Ishikawa (cell line): Measurements from ENCODE around the gene TPCN2.

Experiments used
- CEBPB ChIP-seq: IDR thresholded peaks from 2 replicates; pipeline ENCODE4 v1.6.1; 2012
- CREB1 ChIP-seq: IDR thresholded peaks from 2 replicates; pipeline ENCODE4 v1.6.1; 2012; ENCODE audit warnings: low read depth
- EGR1 ChIP-seq: IDR thresholded peaks from 2 replicates; pipeline ENCODE4 v1.6.1; 2012
- EP300 ChIP-seq: IDR thresholded peaks from 2 replicates; pipeline ENCODE4 v1.6.1; 2012; ENCODE audit warnings: borderline replicate concordance
- FOXM1 ChIP-seq: IDR thresholded peaks from 2 replicates; pipeline ENCODE4 v1.6.1; 2012; ENCODE audit warnings: low read depth, borderline replicate concordance
- MAX ChIP-seq: IDR thresholded peaks from 2 replicates; pipeline ENCODE4 v1.6.1; 2012
- NFIC ChIP-seq: IDR thresholded peaks from 2 replicates; pipeline ENCODE4 v1.6.1; 2012
- RAD21 ChIP-seq: IDR thresholded peaks from 2 replicates; pipeline ENCODE4 v1.6.1; 2012; ENCODE audit warnings: low read depth
- REST ChIP-seq: IDR thresholded peaks from 2 replicates; pipeline ENCODE4 v1.6.1; 2012; ENCODE audit warnings: low read depth, mild to moderate bottlenecking
- TAF1 ChIP-seq: IDR thresholded peaks from 2 replicates; pipeline ENCODE4 v1.6.1; 2012; ENCODE audit warnings: low read depth, mild to moderate bottlenecking
- TCF12 ChIP-seq: IDR thresholded peaks from 2 replicates; pipeline ENCODE4 v1.6.1; 2012; ENCODE audit warnings: low read depth
- TEAD4 ChIP-seq: IDR thresholded peaks from 2 replicates; pipeline ENCODE4 v1.6.1; 2012
- USF1 ChIP-seq: IDR thresholded peaks from 2 replicates; pipeline ENCODE4 v1.6.1; 2012
- YY1 ChIP-seq: IDR thresholded peaks from 2 replicates; pipeline ENCODE4 v1.6.1; 2012; ENCODE audit warnings: low read depth
- ZBTB7A ChIP-seq: IDR thresholded peaks from 2 replicates; pipeline ENCODE4 v1.6.1; 2012; ENCODE audit warnings: low read depth

TPCN2 gene

DNA sequence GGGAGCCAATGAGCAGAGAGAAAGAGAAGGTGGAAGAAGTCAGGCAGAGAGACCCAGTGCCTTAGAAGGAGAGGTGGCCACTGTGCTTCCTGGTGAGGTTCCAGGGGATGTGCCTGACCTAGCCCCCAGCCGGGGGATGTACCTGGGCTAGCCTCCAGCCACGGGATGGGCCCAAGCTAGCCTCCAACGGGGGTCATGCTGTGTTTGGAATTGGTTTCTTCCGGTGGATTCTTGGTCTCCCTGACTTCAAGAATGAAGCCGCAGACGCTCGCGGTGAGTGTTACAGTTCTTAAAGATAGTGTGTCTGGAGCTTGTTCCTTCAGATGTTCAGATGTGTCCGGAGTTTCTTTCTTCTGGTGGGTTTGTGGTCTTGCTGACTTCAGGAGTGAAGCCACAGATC, 100.1 kb downstream of the TPCN2 start:
- TF ChIP-seq YY1 (no peak), TAF1 (no peak), FOXM1 (no peak), RAD21 (no peak), CEBPB (no peak), ZBTB7A (no peak), USF1 (no peak), MAX (no peak), CREB1 (no peak), TEAD4 (no peak), EGR1 (no peak), TCF12 (no peak)

DNA sequence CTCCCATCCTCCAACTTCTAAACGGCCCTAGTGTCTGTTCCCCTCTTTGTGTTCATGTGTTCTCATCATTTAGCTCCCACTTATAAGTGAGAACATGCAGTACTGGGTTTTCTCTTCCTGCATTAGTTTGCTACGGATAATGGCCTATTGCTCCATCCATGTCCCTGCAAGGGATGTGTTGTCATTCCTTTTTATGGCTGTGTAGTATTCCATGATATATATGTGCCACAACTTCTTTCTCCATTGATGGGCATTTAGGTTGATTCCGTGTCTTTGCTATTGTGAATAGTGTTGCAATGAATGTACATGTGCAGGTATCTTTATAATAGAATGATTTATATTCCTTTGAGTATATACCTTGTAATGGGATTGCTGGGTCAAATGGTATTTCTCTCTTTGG, 101.4 kb downstream of the TPCN2 start:
- TF ChIP-seq TAF1 (no peak), ZBTB7A (no peak), REST (no peak), USF1 (no peak), EGR1 (no peak), MAX (no peak), RAD21 (no peak)

GRCh38 chr11:69151836-69152235, 103.1 kb downstream of the TPCN2 start:
- no peak for TF ChIP-seq MAX
- TF ChIP-seq CREB1 = no peak
- no peak for TF ChIP-seq ZBTB7A
- no peak for TF ChIP-seq REST
- no peak for TF ChIP-seq YY1
- no peak for TF ChIP-seq NFIC
- TF ChIP-seq CEBPB = no peak
- TF ChIP-seq TEAD4 = no peak
- no peak for TF ChIP-seq RAD21
- no peak for TF ChIP-seq USF1
- no peak for TF ChIP-seq EGR1
- no peak for TF ChIP-seq FOXM1
- TF ChIP-seq TCF12 = no peak
- TF ChIP-seq EP300 = no peak
- TF ChIP-seq TAF1 = no peak

DNA sequence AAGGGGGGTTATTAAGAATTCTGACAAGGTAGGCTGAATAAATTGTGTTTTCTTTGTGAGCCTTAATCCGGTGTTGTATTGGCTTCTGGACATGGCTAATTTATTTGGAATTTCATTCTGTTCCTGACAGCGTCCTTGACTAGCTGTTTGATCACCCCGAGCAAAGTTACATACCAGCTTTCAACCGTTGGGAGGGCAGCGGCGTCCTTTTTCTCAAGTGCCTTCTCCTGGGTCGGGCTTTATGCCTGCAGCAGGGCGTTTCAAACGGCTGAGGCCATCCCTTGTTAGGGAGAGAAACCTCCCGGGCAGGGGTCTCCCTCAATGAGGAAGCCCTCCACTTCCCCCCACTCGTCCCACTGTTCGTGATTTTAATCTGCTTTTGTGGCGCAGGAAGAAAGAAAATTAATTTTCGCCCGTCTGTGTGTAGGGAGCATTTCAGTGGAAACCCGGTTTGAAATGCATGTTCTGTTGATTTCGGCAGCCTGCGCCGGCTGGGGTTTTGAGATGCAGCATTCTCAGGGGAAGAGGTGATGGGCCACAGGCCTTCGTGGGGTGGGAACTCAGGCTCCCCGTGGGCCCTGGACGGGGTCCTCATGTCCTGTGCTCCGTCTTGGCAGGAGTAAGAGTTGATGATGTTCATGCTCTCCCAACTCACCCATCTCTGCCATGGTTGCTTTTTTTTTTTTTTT, 104.1 kb downstream of the TPCN2 start:
- no peak for TF ChIP-seq MAX
- no peak for TF ChIP-seq RAD21
- no peak for TF ChIP-seq TEAD4
- TF ChIP-seq CEBPB = no peak
- TF ChIP-seq EP300 = no peak

- TF ChIP-seq YY1 (no peak), REST (no peak), CEBPB (no peak), MAX (no peak), EP300 (no peak), USF1 (no peak), TEAD4 (no peak), NFIC (no peak)
Observed at GRCh38 chr11:69153661-69154060, 104.9 kb downstream of the TPCN2 start.
